Adrenal gland (tissue), 5 donors: Measurements from ENCODE around the gene CTXND1.

Source experiments
- POLR2A ChIP-seq, 2 donors: fragments of 450-650 bp; IDR thresholded peaks; one replicate each; pipeline ENCODE4 v1.6.1; 2017; ENCODE audit warnings: antibody characterized with exemption in 2 of 2, mild to moderate bottlenecking in 2 of 2, moderate library complexity in 1 of 2
- TF ChIP-seq, protein P1 (sequence below), 6 experiments: fragments of 450-650 bp in 4 of 6; fragments of 200-600 bp in 2 of 6; sonication (generic) in 1 of 6; IDR thresholded peaks; 1 replicate in 5 of 6; 2 replicates in 1 of 6; pipeline versions ENCODE4 v1.5.1 to v1.8.0; 2016 to 2021; ENCODE audit warnings: antibody characterized with exemption in 6 of 6, mild to moderate bottlenecking in 2 of 6, moderate library complexity in 1 of 6
- donor health status: DM: no; HTN: no; CAD: no.

GRCh38 chr15:80242132-80242769 lies 9.8 kb downstream of the CTXND1 start:
- TF ChIP-seq, protein P1, sequence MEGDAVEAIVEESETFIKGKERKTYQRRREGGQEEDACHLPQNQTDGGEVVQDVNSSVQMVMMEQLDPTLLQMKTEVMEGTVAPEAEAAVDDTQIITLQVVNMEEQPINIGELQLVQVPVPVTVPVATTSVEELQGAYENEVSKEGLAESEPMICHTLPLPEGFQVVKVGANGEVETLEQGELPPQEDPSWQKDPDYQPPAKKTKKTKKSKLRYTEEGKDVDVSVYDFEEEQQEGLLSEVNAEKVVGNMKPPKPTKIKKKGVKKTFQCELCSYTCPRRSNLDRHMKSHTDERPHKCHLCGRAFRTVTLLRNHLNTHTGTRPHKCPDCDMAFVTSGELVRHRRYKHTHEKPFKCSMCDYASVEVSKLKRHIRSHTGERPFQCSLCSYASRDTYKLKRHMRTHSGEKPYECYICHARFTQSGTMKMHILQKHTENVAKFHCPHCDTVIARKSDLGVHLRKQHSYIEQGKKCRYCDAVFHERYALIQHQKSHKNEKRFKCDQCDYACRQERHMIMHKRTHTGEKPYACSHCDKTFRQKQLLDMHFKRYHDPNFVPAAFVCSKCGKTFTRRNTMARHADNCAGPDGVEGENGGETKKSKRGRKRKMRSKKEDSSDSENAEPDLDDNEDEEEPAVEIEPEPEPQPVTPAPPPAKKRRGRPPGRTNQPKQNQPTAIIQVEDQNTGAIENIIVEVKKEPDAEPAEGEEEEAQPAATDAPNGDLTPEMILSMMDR (IDR thresholded peaks at IDR 0.05): peak in 5 of 6 experiments; percentile 20 to 47 (median 28)
- no peak for TF ChIP-seq POLR2A (IDR thresholded peaks at IDR 0.05)
